ENCODE data around the gene AP5S1. TPM values are rescaled to one million over a fixed set of nuclear protein-coding genes. Genes with fewer than 3 reads are reported as not detected.

The AP5S1 gene
- total and polyA plus RNA-seq, 2 of the 13 experiments (the other 11 are each of a cell fraction or from before 2014, with no cell fraction given): 7.9 to 23.2 TPM

DNA sequence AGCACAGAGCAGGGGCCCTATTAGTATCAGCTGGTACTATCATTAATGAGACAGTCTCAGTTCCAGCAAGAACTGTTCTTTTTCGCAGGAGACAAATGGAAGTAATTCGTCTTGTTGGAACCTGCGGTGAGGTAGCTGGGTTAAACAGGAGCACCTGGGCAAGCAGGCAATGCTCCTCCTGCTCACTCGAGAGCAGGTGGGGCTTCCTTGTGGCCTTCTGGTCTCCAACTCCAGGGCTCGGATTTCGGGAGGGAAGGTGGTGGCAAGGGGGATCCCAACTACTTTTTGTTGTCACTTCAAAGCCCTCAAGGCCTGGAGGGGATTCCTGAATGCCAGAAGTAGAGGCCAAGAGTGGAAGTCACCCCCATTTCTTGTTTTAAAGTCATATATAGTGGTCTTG lies 37.8 kb upstream of the AP5S1 start (continued):
- no peak for TF ChIP-seq KLF15 (CRISPR knock-in tag; IDR thresholded peaks at IDR 0.05; ENCODE audit: borderline replicate concordance)
- TF ChIP-seq ZNF616 (CRISPR knock-in tag; IDR thresholded peaks at IDR 0.05; ENCODE audit: low read depth): no peak
- TF ChIP-seq REPIN1 (CRISPR knock-in tag; IDR thresholded peaks at IDR 0.05; ENCODE audit: borderline replicate concordance, low read depth): no peak
- TF ChIP-seq KDM2A (CRISPR knock-in tag; IDR thresholded peaks at IDR 0.05; ENCODE audit: borderline replicate concordance, low read depth): no peak
- TF ChIP-seq POLR2A (IDR thresholded peaks at IDR 0.05; ENCODE audit: insufficient read depth in 1 of 2, low read depth in 2 of 2, low read length in 2 of 2): peak in 1 of 2 experiments; percentile 32; a peak in 1 of 4 replicates
- no peak for TF ChIP-seq ZNF260 (CRISPR knock-in tag; IDR thresholded peaks at IDR 0.05; ENCODE audit: borderline replicate concordance, low read depth)
- no peak for TF ChIP-seq GLI4 (CRISPR knock-in tag; IDR thresholded peaks at IDR 0.05; ENCODE audit: borderline replicate concordance)

DNA sequence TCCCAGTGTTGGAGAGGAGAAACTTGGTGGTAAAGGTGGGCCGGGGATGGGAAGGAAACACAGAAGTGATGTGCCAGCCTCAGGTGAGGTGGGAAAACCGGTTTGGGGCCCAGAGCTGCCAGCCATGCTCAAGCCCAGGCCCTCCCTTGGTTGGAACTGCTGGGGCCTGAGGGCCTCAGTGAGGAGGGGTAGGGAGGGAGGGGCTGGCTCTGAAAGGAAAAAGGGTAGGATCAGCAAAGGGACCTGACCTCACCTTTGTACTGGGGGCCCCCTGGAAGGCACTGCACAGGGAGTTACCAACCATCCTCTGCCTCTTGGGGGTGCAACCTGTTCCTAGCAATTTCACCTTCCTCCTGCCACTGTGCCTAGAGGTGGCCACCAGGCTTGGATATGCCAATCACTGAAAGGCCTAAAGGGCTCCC lies 37.3 kb upstream of the AP5S1 start:
- H3K9ac ChIP-seq (ENCODE audit: insufficient read depth, low read depth, low read length): no peak overlapping the region
- H3K27ac ChIP-seq (ENCODE audit: extremely low read length, insufficient read depth, low read length): no peak overlapping the region
- in situ Hi-C loops (cut with HindIII; ENCODE audit: extremely low pct_ligation_motif_present, low pct_unique_long_range_greater_than_20kb): loop anchor here (5.0 kb wide), 1 partner anchor 34 kb away; no protein-coding TSS in a partner anchor
- no peak for TF ChIP-seq KDM5B (CRISPR knock-in tag; IDR thresholded peaks at IDR 0.05; ENCODE audit: borderline replicate concordance)
- TF ChIP-seq NFKBIZ (CRISPR knock-in tag; IDR thresholded peaks at IDR 0.05): no peak
- no peak for TF ChIP-seq SMARCC2 (IDR thresholded peaks at IDR 0.05)
- TF ChIP-seq POLR2G (IDR thresholded peaks at IDR 0.05; ENCODE audit: low read depth, low read length): peak; percentile 47; the same call in 1 of the 2 replicates
- no peak for TF ChIP-seq ZNF720 (CRISPR knock-in tag; IDR thresholded peaks at IDR 0.05)
- TF ChIP-seq ZNF788 (CRISPR knock-in tag; IDR thresholded peaks at IDR 0.05; ENCODE audit: borderline replicate concordance): 0 out of 2 replicates have a peak, but pooled peaks have one; percentile 48
- TF ChIP-seq ZFY (CRISPR knock-in tag; IDR thresholded peaks at IDR 0.05): peak; percentile 43; the same call in 1 of the 2 replicates
- TF ChIP-seq, protein P1, sequence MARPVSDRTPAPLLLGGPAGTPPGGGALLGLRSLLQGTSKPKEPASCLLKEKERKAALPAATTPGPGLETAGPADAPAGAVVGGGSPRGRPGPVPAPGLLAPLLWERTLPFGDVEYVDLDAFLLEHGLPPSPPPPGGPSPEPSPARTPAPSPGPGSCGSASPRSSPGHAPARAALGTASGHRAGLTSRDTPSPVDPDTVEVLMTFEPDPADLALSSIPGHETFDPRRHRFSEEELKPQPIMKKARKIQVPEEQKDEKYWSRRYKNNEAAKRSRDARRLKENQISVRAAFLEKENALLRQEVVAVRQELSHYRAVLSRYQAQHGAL (CRISPR knock-in tag; IDR thresholded peaks at IDR 0.05; ENCODE audit: not compliant biosample characterization): no peak
- TF ChIP-seq ZNF326 (CRISPR knock-in tag; IDR thresholded peaks at IDR 0.05; ENCODE audit: borderline replicate concordance): 0 out of 2 replicates have a peak, but pooled peaks have one; percentile 56
- TF ChIP-seq PCBP2 (optimal IDR thresholded peaks at IDR 0.05; ENCODE audit: low read depth, low read length, poor library complexity, severe bottlenecking): peak; percentile 18
- TF ChIP-seq ZNF556 (CRISPR knock-in tag; IDR thresholded peaks at IDR 0.05; ENCODE audit: borderline replicate concordance): no peak
- TF ChIP-seq, protein P2, sequence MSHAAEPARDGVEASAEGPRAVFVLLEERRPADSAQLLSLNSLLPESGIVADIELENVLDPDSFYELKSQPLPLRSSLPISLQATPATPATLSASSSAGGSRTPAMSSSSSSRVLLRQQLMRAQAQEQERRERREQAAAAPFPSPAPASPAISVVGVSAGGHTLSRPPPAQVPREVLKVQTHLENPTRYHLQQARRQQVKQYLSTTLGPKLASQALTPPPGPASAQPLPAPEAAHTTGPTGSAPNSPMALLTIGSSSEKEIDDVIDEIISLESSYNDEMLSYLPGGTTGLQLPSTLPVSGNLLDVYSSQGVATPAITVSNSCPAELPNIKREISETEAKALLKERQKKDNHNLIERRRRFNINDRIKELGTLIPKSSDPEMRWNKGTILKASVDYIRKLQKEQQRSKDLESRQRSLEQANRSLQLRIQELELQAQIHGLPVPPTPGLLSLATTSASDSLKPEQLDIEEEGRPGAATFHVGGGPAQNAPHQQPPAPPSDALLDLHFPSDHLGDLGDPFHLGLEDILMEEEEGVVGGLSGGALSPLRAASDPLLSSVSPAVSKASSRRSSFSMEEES (CRISPR knock-in tag; IDR thresholded peaks at IDR 0.05): no peak
- TF ChIP-seq, protein P3, sequence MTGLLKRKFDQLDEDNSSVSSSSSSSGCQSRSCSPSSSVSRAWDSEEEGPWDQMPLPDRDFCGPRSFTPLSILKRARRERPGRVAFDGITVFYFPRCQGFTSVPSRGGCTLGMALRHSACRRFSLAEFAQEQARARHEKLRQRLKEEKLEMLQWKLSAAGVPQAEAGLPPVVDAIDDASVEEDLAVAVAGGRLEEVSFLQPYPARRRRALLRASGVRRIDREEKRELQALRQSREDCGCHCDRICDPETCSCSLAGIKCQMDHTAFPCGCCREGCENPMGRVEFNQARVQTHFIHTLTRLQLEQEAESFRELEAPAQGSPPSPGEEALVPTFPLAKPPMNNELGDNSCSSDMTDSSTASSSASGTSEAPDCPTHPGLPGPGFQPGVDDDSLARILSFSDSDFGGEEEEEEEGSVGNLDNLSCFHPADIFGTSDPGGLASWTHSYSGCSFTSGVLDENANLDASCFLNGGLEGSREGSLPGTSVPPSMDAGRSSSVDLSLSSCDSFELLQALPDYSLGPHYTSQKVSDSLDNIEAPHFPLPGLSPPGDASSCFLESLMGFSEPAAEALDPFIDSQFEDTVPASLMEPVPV (CRISPR knock-in tag; IDR thresholded peaks at IDR 0.05): no peak
- no peak for TF ChIP-seq ZC3H4 (CRISPR knock-in tag; IDR thresholded peaks at IDR 0.05; ENCODE audit: borderline replicate concordance)

More for the DNA sequence above, 37.3 kb upstream of the AP5S1 start:
- no peak overlapping the region for H2AFZ ChIP-seq (ENCODE audit: low read length)
- ChIA-PET CTCF (ENCODE audit: low intra/inter-chr PET ratio, low total read pairs) (no interaction called here), POLR2A (interaction anchor here (7.6 to 10.4 kb wide), 2 partner anchors 15 to 37 kb away, joined by 74 to 134 read pairs; partner anchors contain the start of genes ADISSP and AP5S1)
- no peaks in the 10 kb centered on the region for H3K9me3 ChIP-seq (ENCODE audit: low read length)
- ATAC-seq (no peak), FAIRE-seq (no peak), DNase-seq (ENCODE audit: low spot score) (no peak)
- BruUV-seq (replicated peaks): no TSS peak
- peaks cover 76% of the 10 kb centered on the region for H3K4me1 ChIP-seq (ENCODE audit: insufficient read depth, low read length)
- peaks cover 9% of the 10 kb centered on the region for H3K79me2 ChIP-seq (ENCODE audit: insufficient read depth, low read length)
- H3K36me3 ChIP-seq (replicated peaks in 1 of 2; ENCODE audit: control insufficient read depth in 1 of 2, insufficient read depth in 2 of 2, low read length in 2 of 2): no peaks in the 10 kb centered on the region
- WGBS (ENCODE audit: low lambda C conversion rate): 82% methylated on average over 2 of the region's 2 CpGs
- H3K4me2 ChIP-seq (ENCODE audit: low read depth, low read length): no peak overlapping the region
- H3K4me3 ChIP-seq (replicated peaks in 1 of 3; ENCODE audit: insufficient read depth in 1 of 3, low read depth in 2 of 3, low read length in 3 of 3): no peak overlapping the region
- H4K20me1 ChIP-seq (ENCODE audit: insufficient read depth, low read length): peaks cover 5% of the 10 kb centered on the region; the same call in 1 of the 2 replicates
- peaks cover 2 to 25% of the 10 kb centered on the region in 2 experiments for H3K27me3 ChIP-seq (ENCODE audit: control insufficient read depth in 1 of 2, insufficient read depth in 2 of 2, low read length in 2 of 2)
- intact Hi-C loops (cut with micrococcal nuclease; ENCODE audit: unreplicated experiment): loop anchor here (5.0 kb wide), 1 partner anchor 309 kb away; no protein-coding TSS in a partner anchor

Measured in HepG2 (cell line).